H1 (cell line): ENCODE measurements around the gene TEKT1. TPM values are rescaled to one million over a fixed set of nuclear protein-coding genes. Genes with fewer than 3 reads are reported as not detected.

Experiments
- BRCA1 ChIP-seq: IDR thresholded peaks from 2 replicates; pipeline ENCODE4 v1.6.1; 2012; ENCODE audit warnings: low read depth, low read length, improper control_type of control experiment
- EZH2 ChIP-seq: fragments of 200-600 bp; sonication (generic); IDR thresholded peaks from 2 replicates; pipeline ENCODE4 v1.7.1; 2012; ENCODE audit warnings: low read depth, mild to moderate bottlenecking, moderate library complexity, low read length, inconsistent platforms; ENCODE audit not compliant: severe bottlenecking
- KDM4A ChIP-seq: IDR thresholded peaks from one replicate; pipeline ENCODE4 v1.7.1; 2012; ENCODE audit warnings: low read depth, mild to moderate bottlenecking, moderate library complexity, low read length, inconsistent platforms; ENCODE audit not compliant: severe bottlenecking
- RBBP5 ChIP-seq: IDR thresholded peaks from 2 replicates; pipeline ENCODE4 v1.7.1; 2012; ENCODE audit warnings: low read depth, mild to moderate bottlenecking, inconsistent platforms, low read length, moderate library complexity, borderline replicate concordance
- RNF2 ChIP-seq: fragments of 200-900, 300-1000 bp; sonication (generic); IDR thresholded peaks from 2 replicates; pipeline ENCODE4 v1.7.1; 2016; ENCODE audit warnings: borderline replicate concordance, low read depth, mild to moderate bottlenecking, antibody characterized with exemption, low read length; ENCODE audit not compliant: poor library complexity, severe bottlenecking; ENCODE audit errors: missing control alignments
- TAF7 ChIP-seq: optimal IDR thresholded peaks from 2 replicates; pipeline ENCODE3; 2011; ENCODE audit warnings: low read depth, mild to moderate bottlenecking, inconsistent platforms, low read length, moderate library complexity, borderline replicate concordance
- YY1 ChIP-seq: IDR thresholded peaks from 2 replicates; pipeline ENCODE4 v1.6.1; 2011; ENCODE audit warnings: low read depth, mild to moderate bottlenecking, low read length
- ZNF274 ChIP-seq: IDR thresholded peaks from 2 replicates; pipeline ENCODE4 v1.7.0; 2012; ENCODE audit warnings: low read length, borderline replicate concordance; ENCODE audit errors: extremely low read depth
- polyA plus RNA-seq, 7 experiments: library from polyadenylated mRNA; depleted of rRNA in 3 of 7; stranded (reverse) in 5 of 7; unstranded in 2 of 7; fragments of >200 nt in 5 of 7; fragments of 200-250 nt in 2 of 7; gene quantifications; 1 replicate in 5 of 7; 2 replicates in 1 of 7; 4 replicates in 1 of 7; pipeline versions ENCODE4 v1.2.1 to v1.2.3, GENCODE V29; 2011 to 2013; ENCODE audit warnings: missing spikeins in 2 of 7, mixed read lengths in 2 of 7
- total RNA-seq: library from RNA; stranded (reverse); fragmentation: NEBNext Ultra II Directional; extraction: Animal tissue kit (Norgen Biotek cat#: 25700); gene quantifications from 2 replicates; pipeline ENCODE4 v1.2.1, GENCODE V29; 2021
- TF ChIP-seq, protein P1 (sequence below): fragments of 300-600 bp; sonication (generic); IDR thresholded peaks from 2 replicates; pipeline ENCODE4 v1.7.1; 2012; ENCODE audit warnings: low read length, moderate library complexity, mild to moderate bottlenecking, inconsistent platforms; ENCODE audit not compliant: insufficient replicate concordance

Gene TEKT1
- total and polyA plus RNA-seq, 2 of the 8 experiments (the other 6 are each of a cell fraction or from before 2014, with no cell fraction given), result not detected

DNA sequence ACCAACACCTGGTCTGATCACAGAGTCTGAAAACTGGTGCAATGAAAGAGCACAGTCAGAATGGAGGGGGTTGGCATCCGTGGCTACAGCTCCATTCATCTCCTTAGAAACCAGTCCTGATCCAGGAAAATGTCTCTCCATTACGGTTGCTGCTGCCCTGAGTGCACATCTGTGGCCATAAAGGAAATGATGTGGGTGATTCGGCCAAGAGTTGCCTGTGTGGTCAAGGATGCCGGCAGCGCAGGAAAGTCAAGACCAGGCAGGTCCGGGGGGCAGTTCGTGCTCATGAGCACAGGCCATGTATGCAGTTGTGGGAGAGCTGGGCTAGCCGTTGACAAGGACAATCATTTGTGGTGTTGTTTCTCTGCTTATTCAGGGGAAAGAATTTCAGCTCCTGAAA is 69.8 kb downstream of the TEKT1 start (continued):
- TF ChIP-seq, protein P1, sequence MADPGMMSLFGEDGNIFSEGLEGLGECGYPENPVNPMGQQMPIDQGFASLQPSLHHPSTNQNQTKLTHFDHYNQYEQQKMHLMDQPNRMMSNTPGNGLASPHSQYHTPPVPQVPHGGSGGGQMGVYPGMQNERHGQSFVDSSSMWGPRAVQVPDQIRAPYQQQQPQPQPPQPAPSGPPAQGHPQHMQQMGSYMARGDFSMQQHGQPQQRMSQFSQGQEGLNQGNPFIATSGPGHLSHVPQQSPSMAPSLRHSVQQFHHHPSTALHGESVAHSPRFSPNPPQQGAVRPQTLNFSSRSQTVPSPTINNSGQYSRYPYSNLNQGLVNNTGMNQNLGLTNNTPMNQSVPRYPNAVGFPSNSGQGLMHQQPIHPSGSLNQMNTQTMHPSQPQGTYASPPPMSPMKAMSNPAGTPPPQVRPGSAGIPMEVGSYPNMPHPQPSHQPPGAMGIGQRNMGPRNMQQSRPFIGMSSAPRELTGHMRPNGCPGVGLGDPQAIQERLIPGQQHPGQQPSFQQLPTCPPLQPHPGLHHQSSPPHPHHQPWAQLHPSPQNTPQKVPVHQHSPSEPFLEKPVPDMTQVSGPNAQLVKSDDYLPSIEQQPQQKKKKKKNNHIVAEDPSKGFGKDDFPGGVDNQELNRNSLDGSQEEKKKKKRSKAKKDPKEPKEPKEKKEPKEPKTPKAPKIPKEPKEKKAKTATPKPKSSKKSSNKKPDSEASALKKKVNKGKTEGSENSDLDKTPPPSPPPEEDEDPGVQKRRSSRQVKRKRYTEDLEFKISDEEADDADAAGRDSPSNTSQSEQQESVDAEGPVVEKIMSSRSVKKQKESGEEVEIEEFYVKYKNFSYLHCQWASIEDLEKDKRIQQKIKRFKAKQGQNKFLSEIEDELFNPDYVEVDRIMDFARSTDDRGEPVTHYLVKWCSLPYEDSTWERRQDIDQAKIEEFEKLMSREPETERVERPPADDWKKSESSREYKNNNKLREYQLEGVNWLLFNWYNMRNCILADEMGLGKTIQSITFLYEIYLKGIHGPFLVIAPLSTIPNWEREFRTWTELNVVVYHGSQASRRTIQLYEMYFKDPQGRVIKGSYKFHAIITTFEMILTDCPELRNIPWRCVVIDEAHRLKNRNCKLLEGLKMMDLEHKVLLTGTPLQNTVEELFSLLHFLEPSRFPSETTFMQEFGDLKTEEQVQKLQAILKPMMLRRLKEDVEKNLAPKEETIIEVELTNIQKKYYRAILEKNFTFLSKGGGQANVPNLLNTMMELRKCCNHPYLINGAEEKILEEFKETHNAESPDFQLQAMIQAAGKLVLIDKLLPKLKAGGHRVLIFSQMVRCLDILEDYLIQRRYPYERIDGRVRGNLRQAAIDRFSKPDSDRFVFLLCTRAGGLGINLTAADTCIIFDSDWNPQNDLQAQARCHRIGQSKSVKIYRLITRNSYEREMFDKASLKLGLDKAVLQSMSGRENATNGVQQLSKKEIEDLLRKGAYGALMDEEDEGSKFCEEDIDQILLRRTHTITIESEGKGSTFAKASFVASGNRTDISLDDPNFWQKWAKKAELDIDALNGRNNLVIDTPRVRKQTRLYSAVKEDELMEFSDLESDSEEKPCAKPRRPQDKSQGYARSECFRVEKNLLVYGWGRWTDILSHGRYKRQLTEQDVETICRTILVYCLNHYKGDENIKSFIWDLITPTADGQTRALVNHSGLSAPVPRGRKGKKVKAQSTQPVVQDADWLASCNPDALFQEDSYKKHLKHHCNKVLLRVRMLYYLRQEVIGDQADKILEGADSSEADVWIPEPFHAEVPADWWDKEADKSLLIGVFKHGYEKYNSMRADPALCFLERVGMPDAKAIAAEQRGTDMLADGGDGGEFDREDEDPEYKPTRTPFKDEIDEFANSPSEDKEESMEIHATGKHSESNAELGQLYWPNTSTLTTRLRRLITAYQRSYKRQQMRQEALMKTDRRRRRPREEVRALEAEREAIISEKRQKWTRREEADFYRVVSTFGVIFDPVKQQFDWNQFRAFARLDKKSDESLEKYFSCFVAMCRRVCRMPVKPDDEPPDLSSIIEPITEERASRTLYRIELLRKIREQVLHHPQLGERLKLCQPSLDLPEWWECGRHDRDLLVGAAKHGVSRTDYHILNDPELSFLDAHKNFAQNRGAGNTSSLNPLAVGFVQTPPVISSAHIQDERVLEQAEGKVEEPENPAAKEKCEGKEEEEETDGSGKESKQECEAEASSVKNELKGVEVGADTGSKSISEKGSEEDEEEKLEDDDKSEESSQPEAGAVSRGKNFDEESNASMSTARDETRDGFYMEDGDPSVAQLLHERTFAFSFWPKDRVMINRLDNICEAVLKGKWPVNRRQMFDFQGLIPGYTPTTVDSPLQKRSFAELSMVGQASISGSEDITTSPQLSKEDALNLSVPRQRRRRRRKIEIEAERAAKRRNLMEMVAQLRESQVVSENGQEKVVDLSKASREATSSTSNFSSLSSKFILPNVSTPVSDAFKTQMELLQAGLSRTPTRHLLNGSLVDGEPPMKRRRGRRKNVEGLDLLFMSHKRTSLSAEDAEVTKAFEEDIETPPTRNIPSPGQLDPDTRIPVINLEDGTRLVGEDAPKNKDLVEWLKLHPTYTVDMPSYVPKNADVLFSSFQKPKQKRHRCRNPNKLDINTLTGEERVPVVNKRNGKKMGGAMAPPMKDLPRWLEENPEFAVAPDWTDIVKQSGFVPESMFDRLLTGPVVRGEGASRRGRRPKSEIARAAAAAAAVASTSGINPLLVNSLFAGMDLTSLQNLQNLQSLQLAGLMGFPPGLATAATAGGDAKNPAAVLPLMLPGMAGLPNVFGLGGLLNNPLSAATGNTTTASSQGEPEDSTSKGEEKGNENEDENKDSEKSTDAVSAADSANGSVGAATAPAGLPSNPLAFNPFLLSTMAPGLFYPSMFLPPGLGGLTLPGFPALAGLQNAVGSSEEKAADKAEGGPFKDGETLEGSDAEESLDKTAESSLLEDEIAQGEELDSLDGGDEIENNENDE, result no peak
- TF ChIP-seq YY1 (no peak), BRCA1 (no peak), KDM4A (no peak), RBBP5 (no peak), RNF2 (no peak), TAF7 (no peak), EZH2 (no peak), ZNF274 (no peak)
- TF ChIP-seq, all 59 proteins: peak for 0
